Coronary artery (tissue), 2 donors: Measurements from ENCODE around the gene MDC1.
"Not testable (repeated sequence)": the region's sequence is repeated elsewhere in the genome, so short reads cannot be mapped to it uniquely, and the experiment has no call there.

Source experiments
- DNase-seq: peaks from one replicate; pipeline ENCODE4 v3.0.0-alpha.2; 2017; ENCODE audit warnings: low spot score
- H3K27ac ChIP-seq, 2 donors: fragments of 200-600 bp; sonication (generic); one replicate each; pipeline ENCODE4 v1.5.1; 2016 to 2019
- H3K4me3 ChIP-seq: fragments of 200-600 bp; sonication (generic); 2 replicates; pipeline ENCODE4 v1.5.1; 2016; ENCODE audit warnings: mild to moderate bottlenecking, moderate library complexity
- CTCF ChIP-seq: fragments of 200-600 bp; sonication (generic); IDR thresholded peaks from one replicate; pipeline ENCODE4 v1.5.1; 2019; ENCODE audit warnings: antibody characterized with exemption

The MDC1 gene

GRCh38 chr6:30761791-30762429 lies 44.8 kb upstream of the MDC1 start:
- H3K27ac ChIP-seq, result no peak overlapping the region
- no peak for DNase-seq
- no peak for TF ChIP-seq CTCF
- H3K4me3 ChIP-seq, result no peak overlapping the region

GRCh38 chr6:30760549-30760948 lies 43.5 kb upstream of the MDC1 start:
- Histone ChIP-seq H3K27ac (peak overlapping the region in 1 of 2 donors; percentile 68), H3K4me3 (no peak overlapping the region)
- no peak for DNase-seq
- TF ChIP-seq CTCF, result no peak

GRCh38 chr6:30759575-30760239 lies 42.6 kb upstream of the MDC1 start:
- no peak for DNase-seq
- no peak for TF ChIP-seq CTCF
- H3K27ac ChIP-seq, result peak overlapping the region; percentile 6 to 68
- H3K4me3 ChIP-seq, result no peak overlapping the region

GRCh38 chr6:30757261-30757904 lies 40.3 kb upstream of the MDC1 start:
- TF ChIP-seq CTCF, result no peak
- Histone ChIP-seq H3K27ac (peak overlapping the region in 1 of 2 donors; percentile 19), H3K4me3 (no peak overlapping the region)
- no peak for DNase-seq

GRCh38 chr6:30756405-30757003 lies 39.4 kb upstream of the MDC1 start:
- H3K27ac ChIP-seq, result peak overlapping the region in 1 of 2 donors; percentile 55
- DNase-seq, H3K4me3 ChIP-seq: not testable (repeated sequence)

- Histone ChIP-seq H3K4me3 (no peak overlapping the region), H3K27ac (peak overlapping the region; percentile 51 to 55)
- no peak for TF ChIP-seq CTCF
- DNase-seq, result no peak
Measured at GRCh38 chr6:30754631-30755030, 37.5 kb upstream of the MDC1 start.

GRCh38 chr6:30752157-30752927 lies 35.3 kb upstream of the MDC1 start:
- H3K27ac ChIP-seq, result peak overlapping the region; percentile 93 to 96
- TF ChIP-seq CTCF, result no peak
- peak; percentile 99 for DNase-seq
- H3K4me3 ChIP-seq, result peak overlapping the region; percentile 41
